ENCODE results near the gene STK11. TPM values are rescaled to one million over a fixed set of nuclear protein-coding genes. Genes with fewer than 3 reads are reported as not detected.

STK11 gene
- total and polyA plus RNA-seq, 2 of the 4 experiments (the other 2 are of a cell fraction), result 39.3 to 42.8 TPM

GRCh38 chr19:1164684-1165531 is 40.7 kb upstream of the STK11 start:
- no peaks in the 10 kb centered on the region for H3K27me3 ChIP-seq (ENCODE audit: control insufficient read depth, insufficient read depth, low read length)
- TF ChIP-seq RCOR1 (IDR thresholded peaks at IDR 0.05; ENCODE audit: insufficient replicate concordance, low read length) (no peak), SMC3 (IDR thresholded peaks at IDR 0.05; ENCODE audit: low read depth, low read length) (no peak), CTCF (conservative IDR thresholded peaks at IDR 0.05; ENCODE audit: low read depth, low read length) (no peak), MAFK (IDR thresholded peaks at IDR 0.05; ENCODE audit: low read depth, low read length) (no peak), ELK1 (IDR thresholded peaks at IDR 0.05; ENCODE audit: borderline replicate concordance, low read depth, low read length) (no peak), RAD21 (IDR thresholded peaks at IDR 0.05; ENCODE audit: low read length) (no peak), RFX5 (IDR thresholded peaks at IDR 0.05; ENCODE audit: low read depth, low read length) (no peak), MXI1 (IDR thresholded peaks at IDR 0.05; ENCODE audit: borderline replicate concordance, low read depth, low read length) (no peak), USF2 (IDR thresholded peaks at IDR 0.05; ENCODE audit: low read depth, low read length) (no peak), NFE2L2 (IDR thresholded peaks at IDR 0.05; ENCODE audit: low read depth, low read length) (no peak), BHLHE40 (IDR thresholded peaks at IDR 0.05; ENCODE audit: low read depth, low read length) (no peak), FOS (IDR thresholded peaks at IDR 0.05; ENCODE audit: low read depth, low read length) (no peak), CHD1 (IDR thresholded peaks at IDR 0.05; ENCODE audit: low read depth, low read length) (no peak)
- H4K91ac ChIP-seq (ENCODE audit: insufficient read depth, low read depth, low read length), result no peak overlapping the region
- H2BK5ac ChIP-seq (ENCODE audit: low read depth, low read length, poor library complexity, severe bottlenecking), result no peak overlapping the region
- no peak overlapping the region for H3K56ac ChIP-seq (ENCODE audit: extremely low read depth, insufficient read depth, low read length)
- no peak overlapping the region for H3K14ac ChIP-seq (replicated peaks; ENCODE audit: low read depth, low read length)
- no peak overlapping the region for H2AFZ ChIP-seq (replicated peaks; ENCODE audit: low read length, poor library complexity)
- no peak overlapping the region for H2BK120ac ChIP-seq (ENCODE audit: low read depth, low read length)
- no peak overlapping the region for H4K8ac ChIP-seq (ENCODE audit: low read depth in 2 of 2, low read length in 2 of 2)
- H3K36me3 ChIP-seq (ENCODE audit: control insufficient read depth, insufficient read depth, low read length), result peaks cover 25% of the 10 kb centered on the region
- no peak overlapping the region for H3K4ac ChIP-seq (ENCODE audit: low read depth, low read length)
- no peak overlapping the region for H3K23ac ChIP-seq (ENCODE audit: low read depth, low read length)
- BruUV-seq (replicated peaks), result no TSS peak
- peaks cover 22% of the 10 kb centered on the region for H3K4me1 ChIP-seq (ENCODE audit: control insufficient read depth, insufficient read depth, low read length)
- WGBS, 2 experiments (ENCODE audit: extremely low coverage in 2 of 2, insufficient read length in 1 of 2), result 87% methylated on average over 12 of the region's 21 CpGs; no CpG with 5 or more reads in 1 of the 2 experiments
- H3K9ac ChIP-seq (ENCODE audit: low read depth, low read length), result no peak overlapping the region
- H2BK20ac ChIP-seq (ENCODE audit: low read depth, low read length), result no peak overlapping the region
- in situ Hi-C loops (cut with MboI; ENCODE audit: low sequenced_read_pairs), result no loop called here
- H2AK5ac ChIP-seq (ENCODE audit: low read depth, low read length), result no peak overlapping the region
- intact Hi-C loops (cut with micrococcal nuclease), result no loop called here
- no peaks in the 10 kb centered on the region for H3K9me3 ChIP-seq (ENCODE audit: control insufficient read depth, insufficient read depth, low read length)
- H2AK9ac ChIP-seq (replicated peaks; ENCODE audit: low read depth, low read length, poor library complexity), result no peak overlapping the region
- ChIA-PET CTCF (no interaction called here), POLR2A (ENCODE audit: unreplicated experiment) (no interaction called here)
- H2BK15ac ChIP-seq (ENCODE audit: low read depth, low read length), result peak overlapping the region; percentile 26; the same call in 1 of the 3 replicates
- no peak overlapping the region for H3K4me2 ChIP-seq (ENCODE audit: low read depth, low read length)
- no peak overlapping the region for H3K18ac ChIP-seq (ENCODE audit: low read depth, low read length)
- H3K27ac ChIP-seq (ENCODE audit: insufficient read depth, low read length), result no peak overlapping the region
- peaks cover 89% of the 10 kb centered on the region for H4K20me1 ChIP-seq (ENCODE audit: insufficient read depth, low read length)
- peaks cover 9 to 65% of the 10 kb centered on the region in 2 experiments for H3K79me1 ChIP-seq (ENCODE audit: low read depth in 1 of 2, low read length in 2 of 2)
- H3K9me1 ChIP-seq (ENCODE audit: insufficient read depth, low read length), result peaks cover 11% of the 10 kb centered on the region
- DNase-seq (no peak), ATAC-seq (ENCODE audit: low read depth) (no peak)
- H4K5ac ChIP-seq (ENCODE audit: low read depth, low read length), result no peak overlapping the region
- dilution Hi-C loops (cut with HindIII; ENCODE audit: low sequenced_read_pairs, unreplicated experiment), result no loop called here
- H3K4me3 ChIP-seq (ENCODE audit: insufficient read depth, low read depth, low read length), result no peak overlapping the region

Measured in IMR-90 (cell line).